Left lung (tissue), 10 donors: ENCODE data around the gene CDK5. TPM values are rescaled to one million over a fixed set of nuclear protein-coding genes. Genes with fewer than 3 reads are reported as not detected.
A peak's percentile ranks its signal among the peaks of the same experiment; 100 is the strongest.

Experiments used
- ATAC-seq: fragments of 200-7000 bp; cut with Tn5 transposase; one replicate; pipeline ENCODE4 v1.9.1; 2020; ENCODE audit warnings: moderate library complexity
- DNase-seq, 4 donors: peaks; one replicate each; pipeline ENCODE4 v3.0.0-alpha.2; 2013 to 2020
- H3K27ac ChIP-seq, 2 donors: fragments of 200-600 bp; sonication (generic) in 1 of 2; one replicate each; pipeline versions ENCODE4 v1.5.0 to v1.8.0; 2020 to 2021
- H3K27me3 ChIP-seq, 2 donors: fragments of 200-600 bp; sonication (generic) in 1 of 2; one replicate each; pipeline versions ENCODE4 v1.5.0 to v1.8.0; 2020 to 2021
- H3K36me3 ChIP-seq, 2 donors: fragments of 200-600 bp; sonication (generic) in 1 of 2; one replicate each; pipeline versions ENCODE4 v1.5.0 to v1.8.0; 2020 to 2021
- H3K4me1 ChIP-seq, 2 donors: fragments of 200-600 bp; one replicate each; pipeline ENCODE4 v1.8.0; 2021
- H3K4me3 ChIP-seq, 2 donors: fragments of 200-600 bp; sonication (generic) in 1 of 2; one replicate each; pipeline versions ENCODE4 v1.5.0 to v1.8.0; 2020 to 2021; ENCODE audit warnings: mild to moderate bottlenecking in 1 of 2
- H3K9me3 ChIP-seq, 2 donors: fragments of 200-600 bp; sonication (generic) in 1 of 2; one replicate each; pipeline versions ENCODE4 v1.5.0 to v1.8.0; 2020 to 2021
- intact Hi-C, 2 donors: fragments of 100-400 bp; cut with DNase I; formaldehyde crosslinking; loops; one replicate each; pipeline versions ENCODE4 v1.11.2 to v1.14.2; 2022
- polyA plus RNA-seq, 6 donors: library from polyadenylated mRNA; unstranded; fragments of 120-200 nt; gene quantifications; one replicate each; pipeline ENCODE4 v1.2.1, GENCODE V29; 2013; ENCODE audit not compliant: insufficient read length in 6 of 6
- total RNA-seq, 2 donors: library from RNA; stranded (reverse); fragmentation: NEBNext Ultra II Directional; extraction: Animal tissue kit (Norgen Biotek cat#: 25700); gene quantifications; one replicate each; pipeline ENCODE4 v1.2.1, GENCODE V29; 2021
- TF ChIP-seq, protein P1 (sequence below), 2 donors: fragments of 200-600 bp; sonication (generic) in 1 of 2; IDR thresholded peaks; one replicate each; pipeline versions ENCODE4 v1.5.0 to v1.8.0; 2021; ENCODE audit warnings: antibody characterized with exemption in 2 of 2
- donor health status: DM: no; HTN: yes; CAD: no.
- donor health status: DM: no; HTN: no; CAD: no.

CDK5 gene
- total and polyA plus RNA-seq, 8 donors = 13.8 to 17.1 (median 14.7) TPM

DNA sequence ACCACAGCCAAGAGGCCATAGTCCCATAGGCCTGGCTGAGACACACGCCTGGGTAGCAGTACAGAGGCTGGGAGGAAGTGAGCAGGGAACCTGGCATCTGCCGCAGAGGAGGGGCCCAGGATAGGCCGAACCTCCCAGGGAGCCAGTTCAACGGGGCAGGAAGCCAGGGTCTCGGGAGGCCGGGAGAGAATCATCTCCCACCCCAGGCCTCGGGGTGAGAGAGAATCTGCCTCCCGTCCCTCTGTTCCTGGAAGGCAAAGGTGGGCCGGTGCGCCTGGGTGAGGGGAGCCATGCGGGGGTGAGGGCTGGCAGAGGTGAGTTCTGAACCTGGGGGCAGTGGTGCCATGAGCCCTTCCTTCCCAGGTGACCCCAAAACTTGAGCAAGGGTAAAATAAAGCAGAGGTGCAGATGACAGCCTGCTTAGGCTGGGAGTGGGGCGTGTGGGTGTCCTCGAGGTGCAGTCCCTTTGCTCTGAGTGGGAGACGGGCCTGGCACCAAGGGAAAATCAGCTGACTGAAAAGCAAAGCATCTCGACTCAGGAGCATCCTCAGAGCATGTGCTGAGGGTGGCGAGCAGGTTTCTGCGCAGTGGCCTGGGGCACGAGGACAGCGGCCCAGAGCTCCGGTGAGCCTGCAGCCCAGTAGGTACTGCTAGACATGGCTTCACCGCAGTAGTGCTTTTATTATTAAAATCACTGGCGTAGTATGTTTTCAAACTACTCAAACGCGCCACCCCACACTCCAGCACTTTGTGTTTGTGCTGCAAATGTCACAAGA lies 44.1 kb upstream of the CDK5 start:
- Histone ChIP-seq H3K27me3 (no peaks in the 10 kb centered on the region), H3K9me3 (no peaks in the 10 kb centered on the region), H3K4me1 (peaks cover 0 to 10% of the 10 kb centered on the region in 2 donors), H3K4me3 (no peak overlapping the region), H3K27ac (no peak overlapping the region), H3K36me3 (peaks cover 0 to 8% of the 10 kb centered on the region in 2 donors)
- ATAC-seq (no peak), DNase-seq (peak in 1 of 4 donors; percentile 68)
- intact Hi-C loops = no loop called here
- TF ChIP-seq, protein P1, sequence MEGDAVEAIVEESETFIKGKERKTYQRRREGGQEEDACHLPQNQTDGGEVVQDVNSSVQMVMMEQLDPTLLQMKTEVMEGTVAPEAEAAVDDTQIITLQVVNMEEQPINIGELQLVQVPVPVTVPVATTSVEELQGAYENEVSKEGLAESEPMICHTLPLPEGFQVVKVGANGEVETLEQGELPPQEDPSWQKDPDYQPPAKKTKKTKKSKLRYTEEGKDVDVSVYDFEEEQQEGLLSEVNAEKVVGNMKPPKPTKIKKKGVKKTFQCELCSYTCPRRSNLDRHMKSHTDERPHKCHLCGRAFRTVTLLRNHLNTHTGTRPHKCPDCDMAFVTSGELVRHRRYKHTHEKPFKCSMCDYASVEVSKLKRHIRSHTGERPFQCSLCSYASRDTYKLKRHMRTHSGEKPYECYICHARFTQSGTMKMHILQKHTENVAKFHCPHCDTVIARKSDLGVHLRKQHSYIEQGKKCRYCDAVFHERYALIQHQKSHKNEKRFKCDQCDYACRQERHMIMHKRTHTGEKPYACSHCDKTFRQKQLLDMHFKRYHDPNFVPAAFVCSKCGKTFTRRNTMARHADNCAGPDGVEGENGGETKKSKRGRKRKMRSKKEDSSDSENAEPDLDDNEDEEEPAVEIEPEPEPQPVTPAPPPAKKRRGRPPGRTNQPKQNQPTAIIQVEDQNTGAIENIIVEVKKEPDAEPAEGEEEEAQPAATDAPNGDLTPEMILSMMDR (IDR thresholded peaks at IDR 0.05) = no peak

DNA sequence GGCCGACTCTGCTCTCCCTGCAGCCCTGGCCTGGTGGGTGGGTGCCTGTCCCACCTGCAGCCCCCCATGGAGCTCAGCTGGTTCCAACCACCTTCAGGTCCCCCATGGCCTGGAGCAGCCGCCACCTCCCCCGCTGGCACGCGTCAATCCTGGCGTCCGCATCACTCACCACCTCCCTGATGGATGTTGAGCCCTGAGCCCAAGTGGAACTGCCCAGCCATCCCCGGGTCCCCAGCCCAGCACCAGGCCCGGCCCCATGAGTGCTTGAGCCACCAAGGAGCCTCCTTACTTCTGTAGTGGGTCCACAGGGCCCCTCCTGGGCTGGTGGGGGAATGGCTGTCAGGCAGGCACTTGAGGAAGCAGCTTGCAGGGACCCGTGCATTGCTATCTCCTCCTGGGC lies 43.2 kb upstream of the CDK5 start:
- Histone ChIP-seq H3K4me1 (peaks cover 0 to 10% of the 10 kb centered on the region in 2 donors), H3K4me3 (no peak overlapping the region), H3K27me3 (no peaks in the 10 kb centered on the region), H3K27ac (no peak overlapping the region), H3K9me3 (no peaks in the 10 kb centered on the region), H3K36me3 (peaks cover 0 to 4% of the 10 kb centered on the region in 2 donors)
- intact Hi-C loops = no loop called here
- DNase-seq (peak in 1 of 4 donors; percentile 63), ATAC-seq (no peak)
- TF ChIP-seq, protein P1 (IDR thresholded peaks at IDR 0.05) = no peak

GRCh38 chr7:151099486-151100211 lies 42.0 kb upstream of the CDK5 start:
- Histone ChIP-seq H3K4me1 (peaks cover 0 to 15% of the 10 kb centered on the region in 2 donors), H3K4me3 (no peak overlapping the region), H3K9me3 (no peaks in the 10 kb centered on the region), H3K36me3 (peaks cover 0 to 1% of the 10 kb centered on the region in 2 donors), H3K27me3 (no peaks in the 10 kb centered on the region), H3K27ac (peak overlapping the region in 1 of 2 donors; percentile 13)
- intact Hi-C loops = no loop called here
- DNase-seq (peak in 1 of 4 donors; percentile 65), ATAC-seq (peak; percentile 15)
- TF ChIP-seq, protein P1 (IDR thresholded peaks at IDR 0.05) = no peak

DNA sequence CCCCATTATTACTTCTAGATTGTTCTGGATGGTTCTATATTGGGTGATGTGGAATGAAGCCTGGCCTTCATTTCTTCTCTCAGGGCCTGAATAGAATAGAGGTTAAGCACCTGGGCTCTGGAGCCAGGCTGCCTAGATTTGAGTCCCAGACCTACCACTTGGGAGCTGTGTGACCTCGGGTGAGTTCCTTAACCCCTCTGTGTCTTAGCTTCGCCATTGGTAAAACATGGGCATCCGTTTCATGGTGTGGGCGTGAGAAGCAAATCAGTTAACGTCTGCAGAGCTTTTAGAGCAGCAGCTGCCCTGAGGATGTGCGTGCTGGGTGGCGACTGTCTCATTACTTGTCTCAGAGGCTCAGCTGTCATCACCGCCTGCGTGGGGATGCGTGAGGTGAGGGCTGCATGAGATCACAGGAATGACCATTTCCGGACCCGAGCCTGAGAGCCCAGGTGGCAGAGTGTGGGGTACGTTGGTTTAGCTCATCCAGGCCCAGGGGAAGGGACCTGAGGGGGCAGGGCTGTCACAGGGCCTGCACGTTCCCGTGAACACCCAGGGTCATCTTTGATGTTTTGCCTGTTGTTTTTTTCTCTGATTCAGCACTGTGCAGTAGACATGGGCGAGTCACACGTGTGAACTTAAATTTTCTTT lies 38.3 kb upstream of the CDK5 start:
- Histone ChIP-seq H3K4me3 (no peak overlapping the region), H3K9me3 (no peaks in the 10 kb centered on the region), H3K27ac (no peak overlapping the region), H3K4me1 (peaks cover 0 to 51% of the 10 kb centered on the region in 2 donors), H3K36me3 (no peaks in the 10 kb centered on the region), H3K27me3 (no peaks in the 10 kb centered on the region)
- TF ChIP-seq, protein P1 (IDR thresholded peaks at IDR 0.05) = no peak
- no peak for ATAC-seq
- peak in 1 of 4 donors; percentile 45 for DNase-seq
- intact Hi-C loops = no loop called here
